ENCODE results near the gene JUP.

GRCh38 chr17:41735744-41736143 lies 50.8 kb downstream of the JUP start:
- TF ChIP-seq, protein P1, sequence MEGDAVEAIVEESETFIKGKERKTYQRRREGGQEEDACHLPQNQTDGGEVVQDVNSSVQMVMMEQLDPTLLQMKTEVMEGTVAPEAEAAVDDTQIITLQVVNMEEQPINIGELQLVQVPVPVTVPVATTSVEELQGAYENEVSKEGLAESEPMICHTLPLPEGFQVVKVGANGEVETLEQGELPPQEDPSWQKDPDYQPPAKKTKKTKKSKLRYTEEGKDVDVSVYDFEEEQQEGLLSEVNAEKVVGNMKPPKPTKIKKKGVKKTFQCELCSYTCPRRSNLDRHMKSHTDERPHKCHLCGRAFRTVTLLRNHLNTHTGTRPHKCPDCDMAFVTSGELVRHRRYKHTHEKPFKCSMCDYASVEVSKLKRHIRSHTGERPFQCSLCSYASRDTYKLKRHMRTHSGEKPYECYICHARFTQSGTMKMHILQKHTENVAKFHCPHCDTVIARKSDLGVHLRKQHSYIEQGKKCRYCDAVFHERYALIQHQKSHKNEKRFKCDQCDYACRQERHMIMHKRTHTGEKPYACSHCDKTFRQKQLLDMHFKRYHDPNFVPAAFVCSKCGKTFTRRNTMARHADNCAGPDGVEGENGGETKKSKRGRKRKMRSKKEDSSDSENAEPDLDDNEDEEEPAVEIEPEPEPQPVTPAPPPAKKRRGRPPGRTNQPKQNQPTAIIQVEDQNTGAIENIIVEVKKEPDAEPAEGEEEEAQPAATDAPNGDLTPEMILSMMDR (IDR thresholded peaks at IDR 0.05; ENCODE audit: poor library complexity, severe bottlenecking): no peak
- TF ChIP-seq, protein P2, sequence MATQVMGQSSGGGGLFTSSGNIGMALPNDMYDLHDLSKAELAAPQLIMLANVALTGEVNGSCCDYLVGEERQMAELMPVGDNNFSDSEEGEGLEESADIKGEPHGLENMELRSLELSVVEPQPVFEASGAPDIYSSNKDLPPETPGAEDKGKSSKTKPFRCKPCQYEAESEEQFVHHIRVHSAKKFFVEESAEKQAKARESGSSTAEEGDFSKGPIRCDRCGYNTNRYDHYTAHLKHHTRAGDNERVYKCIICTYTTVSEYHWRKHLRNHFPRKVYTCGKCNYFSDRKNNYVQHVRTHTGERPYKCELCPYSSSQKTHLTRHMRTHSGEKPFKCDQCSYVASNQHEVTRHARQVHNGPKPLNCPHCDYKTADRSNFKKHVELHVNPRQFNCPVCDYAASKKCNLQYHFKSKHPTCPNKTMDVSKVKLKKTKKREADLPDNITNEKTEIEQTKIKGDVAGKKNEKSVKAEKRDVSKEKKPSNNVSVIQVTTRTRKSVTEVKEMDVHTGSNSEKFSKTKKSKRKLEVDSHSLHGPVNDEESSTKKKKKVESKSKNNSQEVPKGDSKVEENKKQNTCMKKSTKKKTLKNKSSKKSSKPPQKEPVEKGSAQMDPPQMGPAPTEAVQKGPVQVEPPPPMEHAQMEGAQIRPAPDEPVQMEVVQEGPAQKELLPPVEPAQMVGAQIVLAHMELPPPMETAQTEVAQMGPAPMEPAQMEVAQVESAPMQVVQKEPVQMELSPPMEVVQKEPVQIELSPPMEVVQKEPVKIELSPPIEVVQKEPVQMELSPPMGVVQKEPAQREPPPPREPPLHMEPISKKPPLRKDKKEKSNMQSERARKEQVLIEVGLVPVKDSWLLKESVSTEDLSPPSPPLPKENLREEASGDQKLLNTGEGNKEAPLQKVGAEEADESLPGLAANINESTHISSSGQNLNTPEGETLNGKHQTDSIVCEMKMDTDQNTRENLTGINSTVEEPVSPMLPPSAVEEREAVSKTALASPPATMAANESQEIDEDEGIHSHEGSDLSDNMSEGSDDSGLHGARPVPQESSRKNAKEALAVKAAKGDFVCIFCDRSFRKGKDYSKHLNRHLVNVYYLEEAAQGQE (IDR thresholded peaks at IDR 0.05; ENCODE audit: borderline replicate concordance): no peak

All from neural cell (in vitro differentiated cells).